ENCODE data around the gene FZD2. TPM values are rescaled to one million over a fixed set of nuclear protein-coding genes. Genes with fewer than 3 reads are reported as not detected.

The FZD2 gene
- total RNA-seq, 2 donors from 2014 or later, result 0.67 to 2.0 TPM

GRCh38 chr17:44527102-44527501 is 30.2 kb upstream of the FZD2 start:
- H3K9ac ChIP-seq (ENCODE audit: low read depth in 2 of 2, low read length in 2 of 2), result no peak overlapping the region
- H3K36me3 ChIP-seq, result no peaks in the 10 kb centered on the region
- H3K4me3 ChIP-seq, result no peak overlapping the region
- no peak for DNase-seq
- intact Hi-C loops (cut with DNase I), result no loop called here
- no peaks in the 10 kb centered on the region for H3K27me3 ChIP-seq
- no peak overlapping the region for H3K27ac ChIP-seq
- H3K4me1 ChIP-seq, result no peaks in the 10 kb centered on the region
- H3K9me3 ChIP-seq, result no peaks in the 10 kb centered on the region
- no peak for TF ChIP-seq CTCF (IDR thresholded peaks at IDR 0.05)

- no peak for DNase-seq
- TF ChIP-seq CTCF (IDR thresholded peaks at IDR 0.05), result no peak
- no peaks in the 10 kb centered on the region for H3K36me3 ChIP-seq
- H3K27ac ChIP-seq, result no peak overlapping the region
- H3K4me1 ChIP-seq, result no peaks in the 10 kb centered on the region
- H3K27me3 ChIP-seq, result no peaks in the 10 kb centered on the region
- intact Hi-C loops (cut with DNase I), result no loop called here
- H3K4me3 ChIP-seq, result no peak overlapping the region
- no peak overlapping the region for H3K9ac ChIP-seq (ENCODE audit: low read depth in 2 of 2, low read length in 2 of 2)
- H3K9me3 ChIP-seq, result no peaks in the 10 kb centered on the region
Observed at GRCh38 chr17:44527954-44528353, 29.3 kb upstream of the FZD2 start.

GRCh38 chr17:44529864-44530263 is 27.4 kb upstream of the FZD2 start:
- no peaks in the 10 kb centered on the region for H3K9me3 ChIP-seq
- no peaks in the 10 kb centered on the region for H3K4me1 ChIP-seq
- H3K9ac ChIP-seq (ENCODE audit: low read depth in 2 of 2, low read length in 2 of 2), result no peak overlapping the region
- H3K36me3 ChIP-seq, result no peaks in the 10 kb centered on the region
- no peak for TF ChIP-seq CTCF (IDR thresholded peaks at IDR 0.05)
- intact Hi-C loops (cut with DNase I), result loop anchor here (5.0 to 10.0 kb wide), 2 partner anchors 107 to 335 kb away; no protein-coding TSS in a partner anchor
- no peak overlapping the region for H3K4me3 ChIP-seq
- DNase-seq, result no peak
- H3K27me3 ChIP-seq, result no peaks in the 10 kb centered on the region
- no peak overlapping the region for H3K27ac ChIP-seq

GRCh38 chr17:44530896-44531418 is 26.3 kb upstream of the FZD2 start:
- H3K27me3 ChIP-seq, result no peaks in the 10 kb centered on the region
- no peaks in the 10 kb centered on the region for H3K9me3 ChIP-seq
- no peaks in the 10 kb centered on the region for H3K36me3 ChIP-seq
- no peak for DNase-seq
- no peak overlapping the region for H3K9ac ChIP-seq (ENCODE audit: low read depth in 2 of 2, low read length in 2 of 2)
- H3K4me1 ChIP-seq, result no peaks in the 10 kb centered on the region
- H3K4me3 ChIP-seq, result no peak overlapping the region
- no peak overlapping the region for H3K27ac ChIP-seq
- intact Hi-C loops (cut with DNase I), result loop anchor here (5.0 to 10.0 kb wide), 2 partner anchors 106 to 334 kb away; no protein-coding TSS in a partner anchor
- no peak for TF ChIP-seq CTCF (IDR thresholded peaks at IDR 0.05)

- DNase-seq, result peak; percentile 86
- Histone ChIP-seq H3K9ac (ENCODE audit: low read depth in 2 of 2, low read length in 2 of 2) (peak overlapping the region in 1 of 2 donors; percentile 3), H3K4me3 (no peak overlapping the region), H3K9me3 (no peaks in the 10 kb centered on the region), H3K27ac (peak overlapping the region; percentile 28), H3K4me1 (no peaks in the 10 kb centered on the region), H3K27me3 (no peaks in the 10 kb centered on the region), H3K36me3 (no peaks in the 10 kb centered on the region)
- intact Hi-C loops (cut with DNase I), result loop anchor here (5.0 to 10.0 kb wide), 2 partner anchors 104 to 331 kb away; no protein-coding TSS in a partner anchor
- peak; percentile 96 for TF ChIP-seq CTCF (IDR thresholded peaks at IDR 0.05)
Observed at GRCh38 chr17:44533533-44534246, 23.6 kb upstream of the FZD2 start.
